ENCODE measurements around the gene YWHAE. TPM values are rescaled to one million over a fixed set of nuclear protein-coding genes. Genes with fewer than 3 reads are reported as not detected.

The YWHAE gene
- total and polyA plus RNA-seq, 2 of the 4 experiments (the other 2 are of a cell fraction) = 358 to 774 TPM

DNA sequence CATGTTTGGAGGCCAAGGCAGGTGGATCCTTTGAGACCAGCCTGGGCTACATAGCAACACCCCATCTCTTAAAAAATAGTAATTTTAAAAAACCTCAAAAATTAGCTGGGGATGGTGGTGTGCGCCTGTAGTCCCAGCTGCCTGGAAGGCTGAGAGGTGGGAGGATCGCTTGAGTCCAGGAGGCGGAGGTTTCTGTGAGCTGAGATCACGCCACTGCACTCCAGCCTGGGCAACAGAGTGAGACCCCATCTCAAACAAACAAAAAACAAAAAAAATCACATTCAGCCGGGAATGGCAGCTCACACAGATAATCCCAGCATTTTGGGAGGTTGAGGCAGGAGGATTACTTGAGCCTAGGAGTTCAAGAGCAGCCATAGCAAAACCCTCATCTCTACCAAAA is 16.4 kb upstream of the YWHAE start:
- Histone ChIP-seq H3K56ac (ENCODE audit: extremely low read depth, insufficient read depth, low read length) (no peak overlapping the region), H2BK120ac (ENCODE audit: low read depth, low read length) (no peak overlapping the region), H4K20me1 (ENCODE audit: insufficient read depth, low read length) (peaks cover 17% of the 10 kb centered on the region), H2BK20ac (ENCODE audit: low read depth, low read length) (no peak overlapping the region), H3K9me3 (ENCODE audit: control insufficient read depth, insufficient read depth, low read length) (no peaks in the 10 kb centered on the region), H3K9me1 (ENCODE audit: insufficient read depth, low read length) (peaks cover 5% of the 10 kb centered on the region), H3K14ac (replicated peaks; ENCODE audit: low read depth, low read length) (no peak overlapping the region), H3K4me3 (ENCODE audit: insufficient read depth, low read depth, low read length) (no peak overlapping the region), H3K36me3 (ENCODE audit: control insufficient read depth, insufficient read depth, low read length) (peaks cover 9% of the 10 kb centered on the region), H3K4me1 (ENCODE audit: control insufficient read depth, insufficient read depth, low read length) (peaks cover 1% of the 10 kb centered on the region; the same call in 1 of the 2 replicates), H3K27ac (ENCODE audit: insufficient read depth, low read length) (no peak overlapping the region), H4K8ac (ENCODE audit: low read depth in 2 of 2, low read length in 2 of 2) (no peak overlapping the region), H3K4me2 (ENCODE audit: low read depth, low read length) (no peak overlapping the region), H2AK5ac (ENCODE audit: low read depth, low read length) (no peak overlapping the region), H3K18ac (ENCODE audit: low read depth, low read length) (no peak overlapping the region), H3K9ac (ENCODE audit: low read depth, low read length) (no peak overlapping the region), H4K91ac (ENCODE audit: insufficient read depth, low read depth, low read length) (no peak overlapping the region), H2AK9ac (replicated peaks; ENCODE audit: low read depth, low read length, poor library complexity) (no peak overlapping the region), H4K5ac (ENCODE audit: low read depth, low read length) (no peak overlapping the region), H3K79me1 (ENCODE audit: low read depth in 1 of 2, low read length in 2 of 2) (peaks cover 1 to 61% of the 10 kb centered on the region in 2 experiments), H3K4ac (ENCODE audit: low read depth, low read length) (no peak overlapping the region), H3K27me3 (ENCODE audit: control insufficient read depth, insufficient read depth, low read length) (no peaks in the 10 kb centered on the region), H2BK15ac (ENCODE audit: low read depth, low read length) (no peak overlapping the region), H3K23ac (ENCODE audit: low read depth, low read length) (no peak overlapping the region), H2BK5ac (ENCODE audit: low read depth, low read length, poor library complexity, severe bottlenecking) (no peak overlapping the region), H2AFZ (replicated peaks; ENCODE audit: low read length, poor library complexity) (no peak overlapping the region)
- in situ Hi-C loops (cut with MboI; ENCODE audit: low sequenced_read_pairs) = no loop called here
- WGBS, 2 experiments (ENCODE audit: extremely low coverage in 2 of 2, insufficient read length in 1 of 2) = no CpG with 5 or more reads among the region's 5 CpGs
- ChIA-PET POLR2A (ENCODE audit: unreplicated experiment) (no interaction called here), CTCF (no interaction called here)
- dilution Hi-C loops (cut with HindIII; ENCODE audit: low sequenced_read_pairs, unreplicated experiment) = no loop called here
- intact Hi-C loops (cut with micrococcal nuclease) = no loop called here
- DNase-seq (no peak), ATAC-seq (ENCODE audit: low read depth) (no peak)
- TF ChIP-seq CHD1 (IDR thresholded peaks at IDR 0.05; ENCODE audit: low read depth, low read length) (no peak), BHLHE40 (IDR thresholded peaks at IDR 0.05; ENCODE audit: low read depth, low read length) (no peak), CEBPB (IDR thresholded peaks at IDR 0.05; ENCODE audit: low read depth, low read length) (no peak), MXI1 (IDR thresholded peaks at IDR 0.05; ENCODE audit: borderline replicate concordance, low read depth, low read length) (no peak), POLR2A (IDR thresholded peaks at IDR 0.05; ENCODE audit: low read depth, low read length) (no peak), FOS (IDR thresholded peaks at IDR 0.05; ENCODE audit: low read depth, low read length) (no peak), SMC3 (IDR thresholded peaks at IDR 0.05; ENCODE audit: low read depth, low read length) (no peak), MAZ (IDR thresholded peaks at IDR 0.05; ENCODE audit: borderline replicate concordance, low read depth, low read length) (no peak), RCOR1 (IDR thresholded peaks at IDR 0.05; ENCODE audit: insufficient replicate concordance, low read length) (no peak), RAD21 (IDR thresholded peaks at IDR 0.05; ENCODE audit: low read length) (no peak), MAFK (IDR thresholded peaks at IDR 0.05; ENCODE audit: low read depth, low read length) (no peak), RFX5 (IDR thresholded peaks at IDR 0.05; ENCODE audit: low read depth, low read length) (no peak), NFE2L2 (IDR thresholded peaks at IDR 0.05; ENCODE audit: low read depth, low read length) (no peak)
- TF ChIP-seq, protein P1, sequence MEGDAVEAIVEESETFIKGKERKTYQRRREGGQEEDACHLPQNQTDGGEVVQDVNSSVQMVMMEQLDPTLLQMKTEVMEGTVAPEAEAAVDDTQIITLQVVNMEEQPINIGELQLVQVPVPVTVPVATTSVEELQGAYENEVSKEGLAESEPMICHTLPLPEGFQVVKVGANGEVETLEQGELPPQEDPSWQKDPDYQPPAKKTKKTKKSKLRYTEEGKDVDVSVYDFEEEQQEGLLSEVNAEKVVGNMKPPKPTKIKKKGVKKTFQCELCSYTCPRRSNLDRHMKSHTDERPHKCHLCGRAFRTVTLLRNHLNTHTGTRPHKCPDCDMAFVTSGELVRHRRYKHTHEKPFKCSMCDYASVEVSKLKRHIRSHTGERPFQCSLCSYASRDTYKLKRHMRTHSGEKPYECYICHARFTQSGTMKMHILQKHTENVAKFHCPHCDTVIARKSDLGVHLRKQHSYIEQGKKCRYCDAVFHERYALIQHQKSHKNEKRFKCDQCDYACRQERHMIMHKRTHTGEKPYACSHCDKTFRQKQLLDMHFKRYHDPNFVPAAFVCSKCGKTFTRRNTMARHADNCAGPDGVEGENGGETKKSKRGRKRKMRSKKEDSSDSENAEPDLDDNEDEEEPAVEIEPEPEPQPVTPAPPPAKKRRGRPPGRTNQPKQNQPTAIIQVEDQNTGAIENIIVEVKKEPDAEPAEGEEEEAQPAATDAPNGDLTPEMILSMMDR (conservative IDR thresholded peaks at IDR 0.05; ENCODE audit: low read depth, low read length) = no peak
- TF ChIP-seq, protein P2, sequence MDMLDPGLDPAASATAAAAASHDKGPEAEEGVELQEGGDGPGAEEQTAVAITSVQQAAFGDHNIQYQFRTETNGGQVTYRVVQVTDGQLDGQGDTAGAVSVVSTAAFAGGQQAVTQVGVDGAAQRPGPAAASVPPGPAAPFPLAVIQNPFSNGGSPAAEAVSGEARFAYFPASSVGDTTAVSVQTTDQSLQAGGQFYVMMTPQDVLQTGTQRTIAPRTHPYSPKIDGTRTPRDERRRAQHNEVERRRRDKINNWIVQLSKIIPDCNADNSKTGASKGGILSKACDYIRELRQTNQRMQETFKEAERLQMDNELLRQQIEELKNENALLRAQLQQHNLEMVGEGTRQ (IDR thresholded peaks at IDR 0.05; ENCODE audit: low read depth, low read length) = no peak
- TF ChIP-seq, protein P3, sequence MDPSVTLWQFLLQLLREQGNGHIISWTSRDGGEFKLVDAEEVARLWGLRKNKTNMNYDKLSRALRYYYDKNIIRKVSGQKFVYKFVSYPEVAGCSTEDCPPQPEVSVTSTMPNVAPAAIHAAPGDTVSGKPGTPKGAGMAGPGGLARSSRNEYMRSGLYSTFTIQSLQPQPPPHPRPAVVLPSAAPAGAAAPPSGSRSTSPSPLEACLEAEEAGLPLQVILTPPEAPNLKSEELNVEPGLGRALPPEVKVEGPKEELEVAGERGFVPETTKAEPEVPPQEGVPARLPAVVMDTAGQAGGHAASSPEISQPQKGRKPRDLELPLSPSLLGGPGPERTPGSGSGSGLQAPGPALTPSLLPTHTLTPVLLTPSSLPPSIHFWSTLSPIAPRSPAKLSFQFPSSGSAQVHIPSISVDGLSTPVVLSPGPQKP (IDR thresholded peaks at IDR 0.05; ENCODE audit: borderline replicate concordance, low read depth, low read length) = no peak
- BruUV-seq (replicated peaks) = no TSS peak
